ENCODE results near the gene MAML3.

Gene MAML3

DNA sequence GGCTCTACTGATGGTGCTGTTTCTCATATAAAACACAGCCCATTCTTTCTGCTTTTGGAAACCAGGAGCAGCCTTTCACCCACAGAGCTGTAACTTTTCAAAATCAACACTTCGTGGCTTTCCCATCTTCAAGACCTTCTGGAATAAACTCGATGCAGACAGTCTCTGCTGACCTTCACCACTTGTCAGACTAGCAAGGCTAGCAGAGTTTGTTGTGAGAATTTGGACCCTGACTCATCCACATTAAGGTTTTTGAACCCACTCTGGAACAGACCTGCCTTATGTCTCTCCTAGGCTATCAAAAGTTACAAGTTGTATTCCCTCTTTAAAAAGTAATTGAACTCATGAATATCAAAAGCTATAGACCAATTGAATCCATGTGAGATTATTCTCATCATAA lies 88.6 kb downstream of the MAML3 start:
- TF ChIP-seq, protein P1, sequence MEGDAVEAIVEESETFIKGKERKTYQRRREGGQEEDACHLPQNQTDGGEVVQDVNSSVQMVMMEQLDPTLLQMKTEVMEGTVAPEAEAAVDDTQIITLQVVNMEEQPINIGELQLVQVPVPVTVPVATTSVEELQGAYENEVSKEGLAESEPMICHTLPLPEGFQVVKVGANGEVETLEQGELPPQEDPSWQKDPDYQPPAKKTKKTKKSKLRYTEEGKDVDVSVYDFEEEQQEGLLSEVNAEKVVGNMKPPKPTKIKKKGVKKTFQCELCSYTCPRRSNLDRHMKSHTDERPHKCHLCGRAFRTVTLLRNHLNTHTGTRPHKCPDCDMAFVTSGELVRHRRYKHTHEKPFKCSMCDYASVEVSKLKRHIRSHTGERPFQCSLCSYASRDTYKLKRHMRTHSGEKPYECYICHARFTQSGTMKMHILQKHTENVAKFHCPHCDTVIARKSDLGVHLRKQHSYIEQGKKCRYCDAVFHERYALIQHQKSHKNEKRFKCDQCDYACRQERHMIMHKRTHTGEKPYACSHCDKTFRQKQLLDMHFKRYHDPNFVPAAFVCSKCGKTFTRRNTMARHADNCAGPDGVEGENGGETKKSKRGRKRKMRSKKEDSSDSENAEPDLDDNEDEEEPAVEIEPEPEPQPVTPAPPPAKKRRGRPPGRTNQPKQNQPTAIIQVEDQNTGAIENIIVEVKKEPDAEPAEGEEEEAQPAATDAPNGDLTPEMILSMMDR (conservative IDR thresholded peaks at IDR 0.05): no peak
- no peak overlapping the region for H3K27ac ChIP-seq

DNA sequence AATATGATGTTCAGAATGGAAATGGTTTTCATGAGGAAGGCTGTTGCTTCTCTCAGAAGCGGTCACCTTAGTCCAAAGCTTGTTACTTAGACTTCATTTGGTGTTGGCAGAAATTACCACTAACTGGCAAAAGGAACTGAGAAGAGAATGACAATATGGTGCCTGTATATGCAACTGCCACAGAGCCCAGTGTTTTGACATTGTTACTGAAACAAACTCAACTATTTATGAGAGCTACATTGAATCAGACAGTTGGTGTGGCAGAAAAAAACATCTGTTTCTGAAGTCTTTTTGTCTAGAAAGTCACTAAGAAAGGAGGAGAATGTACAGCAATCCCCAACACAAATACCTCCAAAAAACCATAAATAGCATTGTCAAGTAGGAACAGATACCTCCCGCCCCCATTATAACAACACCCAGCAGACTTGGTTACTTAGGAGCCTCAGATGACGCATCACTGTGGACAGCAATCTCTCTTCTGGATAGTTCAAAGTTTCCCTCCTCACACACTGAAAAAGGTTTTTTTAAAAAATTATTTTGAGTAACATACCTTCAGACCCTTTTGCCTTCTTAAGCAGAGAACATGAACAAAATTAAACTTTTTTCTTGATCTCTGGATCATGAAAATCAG lies 92.2 kb downstream of the MAML3 start:
- peak overlapping the region; percentile 24 for H3K27ac ChIP-seq
- TF ChIP-seq, protein P1 (conservative IDR thresholded peaks at IDR 0.05): no peak

DNA sequence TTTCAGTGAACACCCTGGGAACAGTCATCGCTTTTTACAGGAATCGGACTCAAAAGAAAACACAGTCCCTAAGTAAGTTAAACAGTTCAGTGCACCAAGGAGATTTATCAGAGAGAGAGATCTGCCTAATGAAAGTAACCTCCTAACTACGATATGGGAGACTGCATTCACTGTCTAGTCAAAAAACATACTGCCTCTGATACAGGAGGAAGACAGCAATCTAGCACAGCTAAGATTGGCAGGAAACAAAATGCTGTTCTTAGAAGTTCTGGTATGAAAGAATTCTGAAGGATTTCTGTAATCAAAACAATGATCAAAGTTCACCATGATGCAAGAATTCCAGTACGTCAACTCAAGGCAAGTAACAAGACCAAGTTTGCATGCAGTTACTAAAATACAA lies 92.8 kb downstream of the MAML3 start:
- peak overlapping the region; percentile 24 for H3K27ac ChIP-seq
- TF ChIP-seq, protein P1 (conservative IDR thresholded peaks at IDR 0.05): no peak

DNA sequence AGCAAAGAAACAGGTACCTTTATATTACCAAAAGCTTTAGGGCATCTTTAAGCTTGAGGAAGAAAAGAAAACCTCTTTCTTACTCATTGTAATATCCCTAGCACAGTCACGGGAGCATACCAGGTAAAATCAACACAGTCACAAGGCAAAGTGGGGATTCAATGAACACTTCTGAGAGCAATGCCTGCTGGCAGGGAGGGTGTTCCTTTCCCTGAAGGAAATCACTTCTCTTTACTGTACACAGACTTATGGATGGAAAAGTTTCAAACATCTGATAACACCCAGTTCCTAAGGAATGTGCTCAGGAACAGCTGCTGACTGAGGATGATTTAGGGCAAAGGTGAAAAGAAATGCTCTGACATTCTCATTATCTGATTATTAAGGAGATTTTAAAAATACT lies 94.8 kb downstream of the MAML3 start:
- peak overlapping the region; percentile 53 for H3K27ac ChIP-seq
- TF ChIP-seq, protein P1 (conservative IDR thresholded peaks at IDR 0.05): no peak

DNA sequence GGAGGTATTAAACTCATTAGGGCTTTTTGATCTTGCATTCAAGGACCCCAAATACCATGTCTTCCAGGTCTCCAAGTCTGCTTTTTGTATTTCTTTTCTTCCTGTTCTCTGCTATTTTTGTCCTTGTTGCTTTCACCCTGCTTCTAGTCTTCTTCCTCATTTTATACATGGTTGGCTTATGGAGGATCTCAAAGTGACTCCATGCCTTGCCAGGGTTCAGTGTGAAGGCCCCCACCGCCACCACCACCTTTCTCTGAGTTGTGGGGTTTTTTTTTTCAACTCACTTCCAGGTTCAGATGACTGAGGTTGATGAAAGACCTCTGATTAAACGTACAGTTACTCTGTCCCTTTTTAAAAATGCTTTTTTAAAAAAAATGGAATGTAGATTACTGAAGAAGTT lies 96.3 kb downstream of the MAML3 start:
- no peak overlapping the region for H3K27ac ChIP-seq

DNA sequence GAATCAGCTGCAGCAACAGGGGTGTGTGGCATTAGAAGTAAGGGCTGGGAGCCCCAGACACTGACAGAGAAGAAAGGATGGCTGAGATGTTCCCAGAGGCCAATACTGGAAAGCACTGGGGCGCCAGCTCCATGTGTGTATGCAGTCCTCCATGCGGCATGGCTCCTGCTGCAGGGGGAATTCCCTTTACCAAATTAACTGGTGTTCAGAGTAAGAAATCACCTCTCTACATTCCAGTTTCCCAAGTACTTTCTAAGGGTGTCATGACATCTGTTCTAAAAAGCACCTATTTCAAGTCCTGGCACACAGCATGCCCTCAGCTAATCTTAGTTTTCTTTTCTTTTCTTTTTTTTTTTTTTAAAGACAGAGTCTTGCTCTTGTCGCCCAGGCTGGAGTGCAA lies 98.0 kb downstream of the MAML3 start:
- H3K27ac ChIP-seq: no peak overlapping the region
- TF ChIP-seq, protein P1 (conservative IDR thresholded peaks at IDR 0.05): no peak

More for the DNA sequence above, 96.3 kb downstream of the MAML3 start:
- TF ChIP-seq, protein P1 (conservative IDR thresholded peaks at IDR 0.05): no peak

DNA sequence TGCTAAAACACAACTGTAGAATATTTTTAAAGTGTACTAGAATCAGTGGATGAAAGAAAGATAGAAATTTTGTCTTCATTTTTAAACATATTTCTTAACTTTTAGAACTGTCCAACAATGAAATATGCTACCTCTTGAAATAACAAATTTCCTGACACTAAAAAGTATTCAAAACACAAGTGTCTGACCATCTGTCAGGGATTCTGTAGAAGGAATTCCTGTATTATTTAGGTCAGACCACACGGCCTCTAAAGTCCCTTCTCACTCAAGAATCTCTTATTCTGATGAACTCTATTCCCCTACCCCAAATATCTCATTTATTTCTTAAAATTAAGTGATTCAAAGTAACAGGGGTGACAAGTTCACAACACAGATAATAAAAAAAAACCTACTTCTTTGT lies 99.1 kb downstream of the MAML3 start:
- no peak overlapping the region for H3K27ac ChIP-seq
- TF ChIP-seq, protein P1 (conservative IDR thresholded peaks at IDR 0.05): no peak

Data from VCaP (cell line).